CD8-positive, alpha-beta memory T cell (primary cell): ENCODE results near the gene MUC7. TPM values are rescaled to one million over a fixed set of nuclear protein-coding genes. Genes with fewer than 3 reads are reported as not detected.
A peak's percentile ranks its signal among the peaks of the same experiment; 100 is the strongest.

Experiments
- CTCF ChIA-PET: fragments of 350-600 bp; sonication (Branson Sonifier 250); formaldehyde crosslinking; loops from one replicate; lab custom pipeline; 2021; ENCODE audit warnings: antibody characterized with exemption; lab: Charles Lee
- POLR2A ChIA-PET: fragments of 350-600 bp; sonication (Branson Sonifier 250); formaldehyde crosslinking; loops from one replicate; lab custom pipeline; 2021; ENCODE audit warnings: antibody characterized with exemption; lab: Charles Lee
- DNase-seq, 5 donors: peaks; one replicate each; pipeline versions ENCODE4 v3.0.0 to v3.0.0-alpha.2; 2020 to 2022; ENCODE audit warnings: mixed read lengths in 1 of 5
- H3K27ac ChIP-seq: one replicate; pipeline ENCODE4 v1.7.0; 2013; ENCODE audit warnings: low read depth, mild to moderate bottlenecking, low read length, moderate library complexity
- H3K27me3 ChIP-seq: 2 replicates; pipeline ENCODE4 v1.7.0; 2013; ENCODE audit warnings: low read length, mild to moderate bottlenecking; ENCODE audit not compliant: insufficient read depth, poor library complexity, severe bottlenecking
- H3K36me3 ChIP-seq: 2 replicates; pipeline ENCODE4 v1.7.0; 2013; ENCODE audit warnings: mild to moderate bottlenecking, low read length, moderate library complexity; ENCODE audit not compliant: insufficient read depth
- H3K4me1 ChIP-seq: 2 replicates; pipeline ENCODE4 v1.7.0; 2013; ENCODE audit warnings: mild to moderate bottlenecking, low read length, moderate library complexity; ENCODE audit not compliant: insufficient read depth
- H3K4me3 ChIP-seq: 2 replicates; pipeline ENCODE4 v1.7.0; 2013; ENCODE audit warnings: mild to moderate bottlenecking, low read length
- H3K9me3 ChIP-seq: 2 replicates; pipeline ENCODE4 v1.7.0; 2013; ENCODE audit warnings: mild to moderate bottlenecking, low read length
- H3K27ac Mint-ChIP-seq, 8 donors: one replicate each; pipeline ENCODE4 v1.8.0; 2020 to 2021; ENCODE audit warnings: mixed read lengths in 8 of 8, mild to moderate bottlenecking in 6 of 8, inconsistent platforms in 3 of 8, moderate library complexity in 3 of 8
- H3K27me3 Mint-ChIP-seq, 2 donors: one replicate each; pipeline ENCODE4 v1.8.0; 2020 to 2021; ENCODE audit warnings: mixed read lengths in 2 of 2, mild to moderate bottlenecking in 1 of 2, moderate library complexity in 1 of 2
- H3K36me3 Mint-ChIP-seq, 3 donors: one replicate each; pipeline ENCODE4 v1.8.0; 2020 to 2021; ENCODE audit warnings: mixed read lengths in 3 of 3, inconsistent platforms in 1 of 3, mild to moderate bottlenecking in 1 of 3
- H3K4me1 Mint-ChIP-seq, 3 donors: one replicate each; pipeline ENCODE4 v1.8.0; 2020 to 2021; ENCODE audit warnings: mixed read lengths in 3 of 3, inconsistent platforms in 1 of 3, mild to moderate bottlenecking in 1 of 3
- H3K4me3 Mint-ChIP-seq, 7 donors: one replicate each; pipeline ENCODE4 v1.8.0; 2020 to 2021; ENCODE audit warnings: mixed read lengths in 7 of 7, mild to moderate bottlenecking in 6 of 7, moderate library complexity in 4 of 7, inconsistent platforms in 2 of 7
- H3K9me3 Mint-ChIP-seq, 5 donors: one replicate each; pipeline ENCODE4 v1.8.0; 2020 to 2022; ENCODE audit warnings: mixed read lengths in 5 of 5, mild to moderate bottlenecking in 3 of 5, moderate library complexity in 2 of 5, inconsistent platforms in 1 of 5
- polyA plus RNA-seq: library from polyadenylated mRNA; unstranded; fragments of 300-500 nt; fragmentation: Illumina TruSeq; gene quantifications from one replicate; pipeline ENCODE4 v1.2.3, GENCODE V29; 2021
- total RNA-seq, 2 experiments: library from RNA; stranded (reverse); gene quantifications; one replicate each; pipeline ENCODE4 v1.2.3, GENCODE V29; 2021

MUC7 gene
- total RNA-seq (not detected), polyA plus RNA-seq (not detected)

GRCh38 chr4:70471897-70472296 lies at the start of gene MUC7:
TSS of gene MUC7 (plus strand) at chr4:70472197. CDS start at chr4:70474022, 1,825 bp downstream.
- DNase-seq: no peak
- Histone ChIP-seq H3K27me3 (no peaks in the 10 kb centered on the region), H3K27ac (no peak within 1 kb of the TSS), H3K36me3 (no peaks in the 10 kb centered on the region), H3K4me3 (no peak within 1 kb of the TSS), H3K9me3 (no peaks in the 10 kb centered on the region), H3K4me1 (no peaks in the 10 kb centered on the region)
- no peak within 1 kb of the TSS for H3K27ac Mint-ChIP-seq
- POLR2A ChIA-PET: no interaction called here
- H3K4me3 Mint-ChIP-seq: no peak within 1 kb of the TSS
- CTCF ChIA-PET: no interaction called here
- peaks cover 0 to 7% (median 2%) of the 10 kb centered on the region in 5 donors for H3K9me3 Mint-ChIP-seq
- no peaks in the 10 kb centered on the region for H3K4me1 Mint-ChIP-seq
- no peaks in the 10 kb centered on the region for H3K36me3 Mint-ChIP-seq
- no peaks in the 10 kb centered on the region for H3K27me3 Mint-ChIP-seq

GRCh38 chr4:70425306-70425705 lies 46.7 kb upstream of the MUC7 start:
- H3K4me3 Mint-ChIP-seq: no peak overlapping the region

GRCh38 chr4:70426789-70427188 lies 45.2 kb upstream of the MUC7 start:
- Histone ChIP-seq H3K27me3 (no peaks in the 10 kb centered on the region), H3K9me3 (no peaks in the 10 kb centered on the region), H3K4me1 (no peaks in the 10 kb centered on the region), H3K4me3 (no peak overlapping the region), H3K36me3 (no peaks in the 10 kb centered on the region), H3K27ac (no peak overlapping the region)
- Mint-ChIP-seq H3K9me3 (peaks cover 3 to 9% (median 5%) of the 10 kb centered on the region in 5 donors), H3K36me3 (no peaks in the 10 kb centered on the region), H3K27me3 (no peaks in the 10 kb centered on the region), H3K4me1 (no peaks in the 10 kb centered on the region), H3K27ac (no peak overlapping the region), H3K4me3 (no peak overlapping the region)
- DNase-seq: no peak
- POLR2A ChIA-PET: no interaction called here
- CTCF ChIA-PET: no interaction called here

More at GRCh38 chr4:70425306-70425705, 46.7 kb upstream of the MUC7 start:
- Histone ChIP-seq H3K9me3 (no peaks in the 10 kb centered on the region), H3K36me3 (no peaks in the 10 kb centered on the region), H3K27ac (no peak overlapping the region), H3K27me3 (no peaks in the 10 kb centered on the region), H3K4me3 (no peak overlapping the region), H3K4me1 (no peaks in the 10 kb centered on the region)
- ChIA-PET CTCF (no interaction called here), POLR2A (no interaction called here)
- H3K4me1 Mint-ChIP-seq: no peaks in the 10 kb centered on the region
- H3K36me3 Mint-ChIP-seq: no peaks in the 10 kb centered on the region
- no peak overlapping the region for H3K27ac Mint-ChIP-seq
- H3K9me3 Mint-ChIP-seq: peaks cover 0 to 9% (median 5%) of the 10 kb centered on the region in 5 donors
- H3K27me3 Mint-ChIP-seq: no peaks in the 10 kb centered on the region
- no peak for DNase-seq

- H3K4me3 ChIP-seq: no peak overlapping the region
- H3K36me3 Mint-ChIP-seq: no peaks in the 10 kb centered on the region
- H3K4me1 Mint-ChIP-seq: no peaks in the 10 kb centered on the region
- POLR2A ChIA-PET: no interaction called here
- H3K36me3 ChIP-seq: no peaks in the 10 kb centered on the region
- no peak overlapping the region for H3K4me3 Mint-ChIP-seq
- CTCF ChIA-PET: no interaction called here
- H3K4me1 ChIP-seq: no peaks in the 10 kb centered on the region
- H3K9me3 Mint-ChIP-seq: peaks cover 0 to 6% (median 2%) of the 10 kb centered on the region in 5 donors
- no peak overlapping the region for H3K27ac ChIP-seq
- no peak overlapping the region for H3K27ac Mint-ChIP-seq
- peaks cover 0 to 1% of the 10 kb centered on the region in 2 donors for H3K27me3 Mint-ChIP-seq
- no peak for DNase-seq
- no peaks in the 10 kb centered on the region for H3K9me3 ChIP-seq
- H3K27me3 ChIP-seq: no peaks in the 10 kb centered on the region
These were observed 34.8 kb upstream of the MUC7 start for GRCh38 chr4:70437197-70437596.

GRCh38 chr4:70442474-70442873 lies 29.5 kb upstream of the MUC7 start:
- no peak for DNase-seq
- H3K27me3 ChIP-seq: no peaks in the 10 kb centered on the region
- no peaks in the 10 kb centered on the region for H3K36me3 ChIP-seq
- Mint-ChIP-seq H3K27me3 (no peaks in the 10 kb centered on the region), H3K4me3 (no peak overlapping the region), H3K36me3 (no peaks in the 10 kb centered on the region), H3K4me1 (no peaks in the 10 kb centered on the region), H3K27ac (no peak overlapping the region), H3K9me3 (peaks cover 0 to 2% (median 0%) of the 10 kb centered on the region in 5 donors)
- POLR2A ChIA-PET: no interaction called here
- CTCF ChIA-PET: no interaction called here
- no peak overlapping the region for H3K27ac ChIP-seq
- H3K4me1 ChIP-seq: no peaks in the 10 kb centered on the region
- no peaks in the 10 kb centered on the region for H3K9me3 ChIP-seq
- no peak overlapping the region for H3K4me3 ChIP-seq

GRCh38 chr4:70443329-70443728 lies 28.7 kb upstream of the MUC7 start:
- H3K27me3 ChIP-seq: no peaks in the 10 kb centered on the region
- H3K4me3 ChIP-seq: no peak overlapping the region
- ChIA-PET CTCF (no interaction called here), POLR2A (no interaction called here)
- Mint-ChIP-seq H3K4me3 (no peak overlapping the region), H3K27me3 (no peaks in the 10 kb centered on the region), H3K9me3 (peaks cover 0 to 2% (median 0%) of the 10 kb centered on the region in 5 donors), H3K27ac (no peak overlapping the region), H3K36me3 (no peaks in the 10 kb centered on the region), H3K4me1 (no peaks in the 10 kb centered on the region)
- H3K36me3 ChIP-seq: no peaks in the 10 kb centered on the region
- no peak overlapping the region for H3K27ac ChIP-seq
- no peaks in the 10 kb centered on the region for H3K4me1 ChIP-seq
- no peaks in the 10 kb centered on the region for H3K9me3 ChIP-seq
- DNase-seq: no peak

GRCh38 chr4:70449220-70449619 lies 22.8 kb upstream of the MUC7 start:
- H3K4me3 ChIP-seq: no peak overlapping the region
- DNase-seq: no peak
- H3K36me3 ChIP-seq: no peaks in the 10 kb centered on the region
- no peak overlapping the region for H3K4me3 Mint-ChIP-seq
- no peaks in the 10 kb centered on the region for H3K4me1 Mint-ChIP-seq
- no peaks in the 10 kb centered on the region for H3K4me1 ChIP-seq
- H3K27ac Mint-ChIP-seq: peak overlapping the region in 1 of 8 donors; percentile 1
- H3K36me3 Mint-ChIP-seq: no peaks in the 10 kb centered on the region
- no peaks in the 10 kb centered on the region for H3K9me3 ChIP-seq
- no peaks in the 10 kb centered on the region for H3K27me3 ChIP-seq
- ChIA-PET CTCF (no interaction called here), POLR2A (no interaction called here)
- H3K27ac ChIP-seq: no peak overlapping the region
- no peaks in the 10 kb centered on the region for H3K9me3 Mint-ChIP-seq
- H3K27me3 Mint-ChIP-seq: peaks cover 0 to under 1% of the 10 kb centered on the region in 2 donors

- Histone ChIP-seq H3K4me1 (no peaks in the 10 kb centered on the region), H3K9me3 (no peaks in the 10 kb centered on the region), H3K36me3 (no peaks in the 10 kb centered on the region), H3K27me3 (no peaks in the 10 kb centered on the region), H3K4me3 (no peak overlapping the region), H3K27ac (no peak overlapping the region)
- peaks cover 0 to 2% (median 0%) of the 10 kb centered on the region in 5 donors for H3K9me3 Mint-ChIP-seq
- H3K36me3 Mint-ChIP-seq: no peaks in the 10 kb centered on the region
- no peak overlapping the region for H3K4me3 Mint-ChIP-seq
- H3K4me1 Mint-ChIP-seq: no peaks in the 10 kb centered on the region
- H3K27me3 Mint-ChIP-seq: peaks cover 1 to 4% of the 10 kb centered on the region in 2 donors
- DNase-seq: no peak
- H3K27ac Mint-ChIP-seq: no peak overlapping the region
- ChIA-PET POLR2A (no interaction called here), CTCF (no interaction called here)
These were observed 19.1 kb upstream of the MUC7 start for GRCh38 chr4:70452946-70453345.

- H3K4me3 Mint-ChIP-seq: no peak overlapping the region
- no peaks in the 10 kb centered on the region for H3K27me3 Mint-ChIP-seq
- no peak for DNase-seq
These were observed 8.7 kb upstream of the MUC7 start for GRCh38 chr4:70463335-70463734.

More at GRCh38 chr4:70463335-70463734, 8.7 kb upstream of the MUC7 start:
- H3K4me1 ChIP-seq: no peaks in the 10 kb centered on the region
- H3K36me3 ChIP-seq: no peaks in the 10 kb centered on the region
- no peaks in the 10 kb centered on the region for H3K9me3 ChIP-seq
- ChIA-PET POLR2A (no interaction called here), CTCF (no interaction called here)
- H3K4me3 ChIP-seq: no peak overlapping the region
- Mint-ChIP-seq H3K27ac (no peak overlapping the region), H3K4me1 (no peaks in the 10 kb centered on the region), H3K36me3 (no peaks in the 10 kb centered on the region), H3K9me3 (peaks cover 0 to 7% (median under 1%) of the 10 kb centered on the region in 5 donors)
- no peaks in the 10 kb centered on the region for H3K27me3 ChIP-seq
- H3K27ac ChIP-seq: no peak overlapping the region
